ENCODE results near the gene RXRA. TPM values are rescaled to one million over a fixed set of nuclear protein-coding genes. Genes with fewer than 3 reads are reported as not detected.

The RXRA gene
- total RNA-seq, 4 donors from 2014 or later: 53.3 to 87.8 (median 69.6) TPM

DNA sequence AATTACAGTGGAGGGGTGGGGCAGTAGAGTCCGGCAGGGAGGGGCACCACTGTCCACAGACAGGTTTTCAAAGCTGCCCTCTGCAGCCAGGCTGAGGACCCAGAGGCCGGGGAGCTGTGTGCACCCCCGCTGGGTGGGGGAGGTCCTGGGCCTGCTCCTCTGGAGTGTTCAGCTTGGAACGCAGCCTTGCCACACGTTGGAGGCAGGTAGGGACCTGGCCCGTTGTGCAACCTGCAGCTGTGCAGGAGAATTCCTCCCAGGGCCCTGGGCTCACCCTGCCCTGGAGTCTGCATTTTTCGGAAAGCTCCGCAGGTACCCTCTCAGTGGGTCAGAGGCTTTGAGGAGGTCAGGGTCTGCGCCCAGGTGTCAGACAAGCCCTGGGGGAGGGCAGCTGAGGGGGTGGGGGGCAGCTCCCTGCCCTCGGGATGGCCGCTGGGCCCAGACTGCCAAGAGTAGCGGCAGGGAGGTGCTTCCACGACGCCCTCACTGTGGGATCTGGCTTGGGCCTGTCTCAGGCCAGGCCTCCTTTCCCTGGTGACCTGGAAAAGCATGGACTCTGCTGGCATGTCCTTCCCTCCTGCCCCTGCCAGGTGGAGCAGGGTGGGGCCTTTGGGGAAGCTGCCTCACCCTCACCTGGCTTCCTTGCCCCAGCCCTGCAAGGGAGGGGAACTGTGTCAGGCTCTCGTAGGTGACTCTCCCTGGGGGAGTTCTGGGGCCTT, 29.5 kb downstream of the RXRA start:
- ATAC-seq (ENCODE audit: low FRiP score) (no peak), DNase-seq (ENCODE audit: low spot score) (no peak)
- TF ChIP-seq, protein P1, sequence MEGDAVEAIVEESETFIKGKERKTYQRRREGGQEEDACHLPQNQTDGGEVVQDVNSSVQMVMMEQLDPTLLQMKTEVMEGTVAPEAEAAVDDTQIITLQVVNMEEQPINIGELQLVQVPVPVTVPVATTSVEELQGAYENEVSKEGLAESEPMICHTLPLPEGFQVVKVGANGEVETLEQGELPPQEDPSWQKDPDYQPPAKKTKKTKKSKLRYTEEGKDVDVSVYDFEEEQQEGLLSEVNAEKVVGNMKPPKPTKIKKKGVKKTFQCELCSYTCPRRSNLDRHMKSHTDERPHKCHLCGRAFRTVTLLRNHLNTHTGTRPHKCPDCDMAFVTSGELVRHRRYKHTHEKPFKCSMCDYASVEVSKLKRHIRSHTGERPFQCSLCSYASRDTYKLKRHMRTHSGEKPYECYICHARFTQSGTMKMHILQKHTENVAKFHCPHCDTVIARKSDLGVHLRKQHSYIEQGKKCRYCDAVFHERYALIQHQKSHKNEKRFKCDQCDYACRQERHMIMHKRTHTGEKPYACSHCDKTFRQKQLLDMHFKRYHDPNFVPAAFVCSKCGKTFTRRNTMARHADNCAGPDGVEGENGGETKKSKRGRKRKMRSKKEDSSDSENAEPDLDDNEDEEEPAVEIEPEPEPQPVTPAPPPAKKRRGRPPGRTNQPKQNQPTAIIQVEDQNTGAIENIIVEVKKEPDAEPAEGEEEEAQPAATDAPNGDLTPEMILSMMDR (IDR thresholded peaks at IDR 0.05): no peak

- DNase-seq (ENCODE audit: low spot score): no peak
- TF ChIP-seq, protein P1 (IDR thresholded peaks at IDR 0.05): no peak
- peak; percentile 13 for ATAC-seq (ENCODE audit: low FRiP score)
Measured at GRCh38 chr9:134356496-134357470, 30.5 kb downstream of the RXRA start.

DNA sequence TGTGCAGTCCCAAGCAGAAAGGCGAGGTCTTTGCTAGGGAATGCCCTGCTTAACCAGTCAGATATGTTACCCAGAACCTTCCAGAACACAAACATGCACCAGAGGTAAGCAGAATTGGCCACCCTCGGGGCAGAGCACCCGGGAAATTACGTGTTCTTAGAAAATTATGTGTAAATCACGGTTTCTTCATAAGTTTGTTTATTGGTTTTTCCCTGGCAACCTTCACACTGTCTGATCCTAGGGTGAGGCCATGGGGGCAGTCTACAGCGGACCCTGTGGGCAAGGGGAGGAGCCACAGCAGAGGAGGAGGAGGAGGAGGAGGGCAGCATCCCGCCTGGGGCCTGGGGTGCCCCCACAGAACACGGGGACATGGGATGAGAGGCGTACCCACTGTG, 31.4 kb downstream of the RXRA start:
- ATAC-seq (ENCODE audit: low FRiP score) (no peak), DNase-seq (ENCODE audit: low spot score) (no peak)
- TF ChIP-seq, protein P1 (IDR thresholded peaks at IDR 0.05): no peak

DNA sequence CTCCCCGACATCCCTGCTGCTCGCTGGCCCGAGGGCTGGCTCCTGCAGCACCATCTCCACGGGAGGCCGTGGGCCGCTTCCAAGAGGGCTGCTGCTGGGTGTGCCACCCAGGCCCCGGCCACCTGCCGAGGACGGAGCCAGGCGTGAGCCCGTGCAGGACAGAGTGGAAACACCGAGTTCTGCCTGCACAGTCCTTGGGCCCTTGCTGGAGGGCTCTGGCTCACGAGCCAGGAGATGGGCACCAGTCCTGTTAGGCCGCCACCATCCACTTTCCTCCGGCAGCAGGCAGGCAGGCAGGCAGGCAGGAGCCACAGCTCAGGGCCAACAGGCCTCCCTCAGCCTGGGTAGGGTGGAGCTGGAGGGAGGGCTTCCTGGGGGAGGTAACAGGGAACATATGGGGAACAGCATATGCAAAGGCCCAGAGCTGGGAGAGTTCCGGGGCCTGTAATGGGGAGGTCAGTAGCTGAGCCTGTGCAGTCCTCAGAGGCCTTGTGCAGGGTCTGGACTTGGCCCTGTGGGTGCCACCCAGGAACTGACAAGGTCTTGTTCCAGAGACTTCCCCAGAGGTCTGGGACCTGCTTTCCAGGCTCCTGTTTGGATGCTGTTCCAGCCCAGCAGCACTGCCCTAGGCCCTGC, 31.9 kb downstream of the RXRA start:
- ATAC-seq (ENCODE audit: low FRiP score) (no peak), DNase-seq (ENCODE audit: low spot score) (no peak)
- TF ChIP-seq, protein P1 (IDR thresholded peaks at IDR 0.05): no peak

GRCh38 chr9:134358662-134359319, 32.5 kb downstream of the RXRA start:
- DNase-seq (ENCODE audit: low spot score): no peak
- TF ChIP-seq, protein P1 (IDR thresholded peaks at IDR 0.05): no peak
- ATAC-seq (ENCODE audit: low FRiP score): no peak

DNA sequence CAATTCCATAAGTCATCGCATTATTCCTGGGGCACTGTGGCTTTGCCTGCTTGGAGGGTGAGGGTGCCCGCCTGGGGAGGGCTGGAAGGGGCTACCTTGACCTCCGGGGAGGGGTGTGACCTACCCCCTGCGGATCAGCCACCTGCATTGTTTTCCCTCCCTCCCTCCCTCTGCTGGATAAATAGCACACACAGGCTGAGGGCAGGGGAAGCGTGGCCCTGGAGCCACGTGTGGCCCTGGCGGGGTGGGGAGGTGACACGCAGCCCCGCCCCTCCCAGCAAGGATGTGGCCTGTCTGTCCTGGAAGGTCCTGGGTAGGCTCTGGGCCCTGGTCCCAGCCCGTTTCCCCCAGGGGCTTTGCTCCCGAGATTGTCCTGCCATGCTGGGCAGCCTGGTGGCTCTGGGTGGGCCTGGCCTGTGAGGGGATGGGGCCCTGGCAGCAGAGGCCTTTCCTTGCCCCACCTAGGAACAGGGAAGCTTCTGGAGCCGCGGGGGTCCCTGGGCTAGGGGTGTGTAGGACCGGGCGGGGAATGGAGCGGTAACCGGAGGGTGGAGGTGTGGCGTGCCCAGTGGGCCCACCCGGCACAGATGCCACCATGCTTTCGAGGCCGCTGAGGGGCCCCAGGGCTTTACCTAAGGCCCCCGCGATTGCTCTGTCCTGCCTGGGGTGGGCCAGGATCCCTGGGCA, 33.4 kb downstream of the RXRA start:
- no peak for ATAC-seq (ENCODE audit: low FRiP score)
- TF ChIP-seq, protein P1 (IDR thresholded peaks at IDR 0.05): no peak
- DNase-seq (ENCODE audit: low spot score): no peak
